ENCODE results near the gene SHISA9.

- no peak for TF ChIP-seq POLR2A (IDR thresholded peaks at IDR 0.05)
- no peak for TF ChIP-seq CTCF (IDR thresholded peaks at IDR 0.05 in 4 of 5, conservative IDR thresholded peaks at IDR 0.05 in 1 of 5)
Observed at GRCh38 chr16:12961626-12962025, 60.2 kb downstream of the SHISA9 start.
